Breast epithelium (tissue), 3 donors: Measurements from ENCODE around the gene ADCY2.

Source experiments
- POLR2A ChIP-seq: fragments of 450-650 bp; IDR thresholded peaks from one replicate; pipeline ENCODE4 v1.6.1; 2016; ENCODE audit warnings: antibody characterized with exemption, mild to moderate bottlenecking, moderate library complexity
- POLR2AphosphoS5 ChIP-seq, 3 donors: sonication (generic); formaldehyde crosslinking; IDR thresholded peaks; one replicate each; pipeline ENCODE4 v1.6.1; 2017; ENCODE audit warnings: antibody characterized with exemption in 3 of 3
- TF ChIP-seq, protein P1 (sequence below), 3 donors: fragments of 450-650 bp; IDR thresholded peaks; one replicate each; pipeline ENCODE4 v1.5.1; 2016 to 2017; ENCODE audit warnings: antibody characterized with exemption in 3 of 3, mild to moderate bottlenecking in 3 of 3, moderate library complexity in 3 of 3

DNA sequence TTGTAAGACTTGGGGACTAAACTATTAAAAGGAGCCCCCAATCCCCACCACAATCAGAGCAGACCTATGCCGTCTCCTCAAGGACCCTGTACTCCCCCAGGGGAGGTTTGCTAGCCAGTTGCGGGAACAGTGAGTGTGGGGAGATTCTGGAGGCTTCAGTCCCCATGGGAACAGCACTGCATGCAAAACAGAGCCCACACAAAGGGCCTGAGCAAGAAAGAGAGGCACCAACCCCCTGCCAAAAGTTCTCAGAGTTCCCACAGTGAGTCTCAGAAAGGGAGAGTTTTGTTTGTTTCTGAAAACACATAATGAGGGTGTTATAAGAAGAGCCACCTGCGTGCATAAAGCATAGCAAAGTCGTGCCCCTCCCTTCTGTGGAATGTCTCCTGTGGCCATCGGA, 398.4 kb downstream of the ADCY2 start:
- TF ChIP-seq, protein P1, sequence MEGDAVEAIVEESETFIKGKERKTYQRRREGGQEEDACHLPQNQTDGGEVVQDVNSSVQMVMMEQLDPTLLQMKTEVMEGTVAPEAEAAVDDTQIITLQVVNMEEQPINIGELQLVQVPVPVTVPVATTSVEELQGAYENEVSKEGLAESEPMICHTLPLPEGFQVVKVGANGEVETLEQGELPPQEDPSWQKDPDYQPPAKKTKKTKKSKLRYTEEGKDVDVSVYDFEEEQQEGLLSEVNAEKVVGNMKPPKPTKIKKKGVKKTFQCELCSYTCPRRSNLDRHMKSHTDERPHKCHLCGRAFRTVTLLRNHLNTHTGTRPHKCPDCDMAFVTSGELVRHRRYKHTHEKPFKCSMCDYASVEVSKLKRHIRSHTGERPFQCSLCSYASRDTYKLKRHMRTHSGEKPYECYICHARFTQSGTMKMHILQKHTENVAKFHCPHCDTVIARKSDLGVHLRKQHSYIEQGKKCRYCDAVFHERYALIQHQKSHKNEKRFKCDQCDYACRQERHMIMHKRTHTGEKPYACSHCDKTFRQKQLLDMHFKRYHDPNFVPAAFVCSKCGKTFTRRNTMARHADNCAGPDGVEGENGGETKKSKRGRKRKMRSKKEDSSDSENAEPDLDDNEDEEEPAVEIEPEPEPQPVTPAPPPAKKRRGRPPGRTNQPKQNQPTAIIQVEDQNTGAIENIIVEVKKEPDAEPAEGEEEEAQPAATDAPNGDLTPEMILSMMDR (IDR thresholded peaks at IDR 0.05) = no peak
- TF ChIP-seq POLR2A (no peak), POLR2AphosphoS5 (IDR thresholded peaks at IDR 0.05) (no peak)
